AG08395 (cell line): ENCODE data around the gene CYP3A5.

Experiments used
- DNase-seq: peaks from one replicate; pipeline ENCODE4 v3.0.0; 2012; ENCODE audit warnings: mixed read lengths, low spot score

CYP3A5 gene

DNA sequence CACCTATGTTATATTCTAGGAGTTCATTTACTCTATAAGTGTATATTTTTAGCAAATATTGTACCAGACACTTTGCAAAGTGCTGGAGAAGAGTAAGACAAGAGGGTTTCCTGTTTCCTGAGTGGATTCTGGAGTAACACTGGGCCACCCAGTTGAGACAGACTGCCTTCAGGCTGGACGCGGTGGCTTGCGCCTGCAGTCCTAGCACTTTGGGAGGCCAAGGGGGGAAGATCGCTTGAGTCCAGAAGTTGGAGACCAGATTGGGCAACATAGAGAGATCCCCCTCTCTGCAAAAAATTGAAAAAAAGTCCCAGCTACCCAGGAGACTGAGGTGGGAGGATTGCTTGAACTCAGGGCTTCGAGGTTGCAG is 63.8 kb downstream of the CYP3A5 start:
- no peak for DNase-seq

GRCh38 chr7:99614495-99614894 is 65.3 kb downstream of the CYP3A5 start:
- DNase-seq: no peak

- DNase-seq: no peak
Measured at GRCh38 chr7:99607548-99607947, 72.2 kb downstream of the CYP3A5 start.

GRCh38 chr7:99606531-99606930 is 73.3 kb downstream of the CYP3A5 start:
- no peak for DNase-seq

DNA sequence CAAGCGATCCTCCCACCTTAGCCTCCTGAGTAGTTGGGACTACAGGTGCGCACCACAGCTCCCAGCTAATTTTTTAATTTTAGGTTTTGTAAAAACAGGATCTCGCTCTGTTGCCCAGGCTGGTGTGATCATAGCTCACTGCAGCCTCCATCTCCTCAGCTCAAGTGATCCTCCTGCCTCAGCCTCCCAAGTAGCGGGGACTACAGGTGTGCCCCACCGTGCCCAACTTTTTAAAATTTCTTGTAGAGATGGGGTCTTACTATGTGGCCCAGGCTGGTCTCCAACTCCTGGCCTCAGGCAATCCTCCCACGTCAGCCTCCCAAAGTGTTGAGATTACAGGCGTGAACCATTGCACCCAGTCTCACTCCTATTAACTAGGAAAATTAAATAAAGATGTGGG is 74.3 kb downstream of the CYP3A5 start:
- DNase-seq: no peak

DNA sequence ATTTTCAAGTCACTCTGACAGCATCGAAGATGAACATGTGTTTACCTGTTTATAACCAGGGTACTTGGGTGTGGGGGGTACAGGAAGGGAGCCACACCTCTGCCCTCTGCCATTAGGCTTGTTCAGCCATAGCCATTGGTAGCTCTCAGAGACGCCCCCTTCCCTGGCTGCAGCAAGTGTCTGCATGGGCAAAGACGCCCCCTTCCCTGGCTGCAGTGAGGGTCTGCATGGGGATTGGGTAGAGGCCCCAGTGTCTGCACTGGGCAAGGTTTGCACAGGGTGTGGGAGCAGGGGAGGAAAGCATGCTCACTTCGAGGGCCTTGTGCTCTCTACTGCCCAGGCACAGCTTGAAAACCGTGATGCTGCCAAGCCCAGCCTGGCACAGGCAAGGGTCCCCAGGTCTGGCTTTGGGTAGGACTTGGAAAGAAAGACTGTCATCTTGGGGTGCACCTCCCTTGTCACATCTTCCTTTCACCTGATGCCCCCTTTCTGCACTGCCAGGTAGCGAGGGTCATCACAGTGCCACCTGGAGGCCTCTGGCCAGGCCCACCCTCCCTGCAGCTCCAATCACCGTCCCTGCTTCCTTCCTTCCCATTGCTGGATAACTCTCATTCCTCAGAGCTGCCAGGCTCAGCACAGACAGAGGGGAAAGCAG is 78.0 kb downstream of the CYP3A5 start:
- no peak for DNase-seq

DNA sequence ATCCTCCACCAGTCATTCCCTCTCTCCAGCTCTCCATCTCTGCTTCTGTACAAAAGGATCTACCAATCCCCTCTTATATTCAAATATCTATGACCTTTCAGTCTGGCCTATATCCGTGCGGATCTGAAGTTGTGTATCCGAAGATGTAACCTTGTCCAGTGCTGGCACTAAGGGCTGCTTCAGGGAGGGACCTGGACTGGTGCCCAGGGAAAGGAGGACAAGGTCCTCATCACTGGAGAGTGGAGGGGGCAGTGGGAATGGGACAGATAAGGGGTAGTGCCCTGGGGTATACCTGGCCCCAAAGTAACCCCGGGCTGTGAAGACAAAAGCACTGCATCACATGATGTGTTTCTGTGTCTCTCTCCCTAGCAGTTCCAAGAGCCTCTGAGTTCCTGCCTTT is 80.0 kb downstream of the CYP3A5 start:
- DNase-seq: no peak
